NOMO-1 (cell line): ENCODE data around the gene ASS1.

Experiments
- DNase-seq, 2 experiments: peaks; one replicate each; lab custom pipeline; 2025; ENCODE audit not compliant: unreplicated experiment in 2 of 2; lab: John Stamatoyannopoulos, UW

ASS1 gene

DNA sequence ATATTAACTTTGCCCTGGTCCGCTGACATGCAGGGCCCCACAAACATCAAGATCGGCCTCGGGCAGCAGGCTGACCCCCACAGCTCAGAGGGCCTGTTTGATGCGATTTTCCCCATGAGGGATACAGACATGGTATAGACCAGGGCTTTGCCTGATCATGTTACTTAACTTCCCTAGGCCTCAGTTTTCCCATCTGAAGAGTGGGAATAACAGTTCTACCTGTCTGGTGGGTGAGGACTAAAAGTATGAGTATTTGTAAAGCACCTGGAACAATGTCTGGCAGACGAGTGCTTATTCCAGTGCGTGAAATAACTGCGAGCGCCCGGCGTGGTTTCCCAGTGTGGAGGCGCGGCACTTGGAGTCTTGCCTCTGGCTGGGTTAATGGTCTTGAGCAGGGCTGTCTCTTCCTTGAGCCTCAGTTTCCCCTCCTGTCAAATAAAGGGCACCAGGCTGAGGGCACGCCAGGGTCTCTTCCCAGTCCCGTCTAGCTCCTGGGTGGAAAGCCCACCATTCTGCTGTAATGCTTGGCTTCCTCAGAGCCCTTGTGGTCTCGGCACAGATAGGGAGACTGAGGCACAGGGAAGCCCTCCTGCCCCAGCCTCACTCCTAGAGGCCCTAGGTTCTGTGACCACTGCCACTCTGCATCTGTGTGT is 47.2 kb downstream of the ASS1 start:
- no peak for DNase-seq

DNA sequence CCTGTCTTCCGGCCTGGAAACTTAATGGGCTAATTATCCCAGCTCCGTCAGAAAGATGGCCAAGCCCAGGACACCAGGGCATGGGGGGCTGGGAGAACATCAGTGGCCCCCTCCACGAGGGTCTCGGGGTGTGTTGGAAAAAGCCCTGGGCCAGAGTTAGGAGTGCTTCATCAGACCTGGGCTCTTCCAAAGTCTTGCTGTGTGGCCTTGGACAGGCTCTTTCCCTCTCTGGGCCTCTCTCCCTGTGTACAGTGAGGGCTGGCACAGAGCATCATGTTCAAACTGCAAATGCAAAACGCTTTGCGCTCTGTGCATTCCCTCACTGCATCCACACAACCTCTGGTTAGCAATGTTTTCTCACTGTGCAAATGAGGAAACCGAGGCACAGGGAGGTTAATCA is 48.3 kb downstream of the ASS1 start:
- no peak for DNase-seq

DNA sequence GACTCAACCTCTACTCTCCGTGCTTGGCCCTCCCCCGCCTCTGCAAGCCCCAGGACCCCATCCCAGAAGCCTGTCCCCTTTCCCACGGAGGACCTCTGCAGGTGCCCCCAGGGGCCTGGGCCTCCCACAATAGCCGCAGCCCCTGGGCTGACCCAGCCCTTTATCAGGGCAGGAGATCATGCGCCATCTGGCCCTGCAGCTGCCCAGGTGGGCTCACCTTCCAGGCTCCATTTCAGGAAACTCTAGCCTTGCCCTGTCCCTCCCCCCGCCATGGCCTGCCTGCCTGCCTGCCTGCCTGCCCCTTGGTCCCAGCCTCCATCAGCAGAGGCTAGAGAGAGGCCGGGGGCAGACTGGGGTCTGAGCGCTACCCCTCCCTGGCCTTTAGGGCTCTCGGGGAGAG is 48.7 kb downstream of the ASS1 start:
- no peak for DNase-seq

DNA sequence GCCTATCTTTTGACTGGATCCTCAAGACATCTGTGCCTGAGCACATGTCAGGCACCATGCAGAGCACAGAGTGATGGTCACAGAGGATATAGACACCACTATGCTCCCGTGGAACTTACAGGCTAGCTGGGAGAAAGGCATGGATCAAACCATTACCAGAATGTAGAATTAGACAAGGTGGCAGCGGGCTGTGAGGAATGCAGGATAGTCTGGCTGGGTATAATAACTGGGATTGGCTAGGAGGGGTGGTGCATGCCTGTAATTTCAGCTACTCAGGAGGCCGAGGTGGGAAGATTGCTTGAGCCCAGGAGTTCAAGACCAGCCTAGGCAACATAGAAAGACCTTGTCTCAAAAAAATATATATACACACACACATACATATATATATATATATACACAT is 50.3 kb downstream of the ASS1 start:
- no peak for DNase-seq

DNA sequence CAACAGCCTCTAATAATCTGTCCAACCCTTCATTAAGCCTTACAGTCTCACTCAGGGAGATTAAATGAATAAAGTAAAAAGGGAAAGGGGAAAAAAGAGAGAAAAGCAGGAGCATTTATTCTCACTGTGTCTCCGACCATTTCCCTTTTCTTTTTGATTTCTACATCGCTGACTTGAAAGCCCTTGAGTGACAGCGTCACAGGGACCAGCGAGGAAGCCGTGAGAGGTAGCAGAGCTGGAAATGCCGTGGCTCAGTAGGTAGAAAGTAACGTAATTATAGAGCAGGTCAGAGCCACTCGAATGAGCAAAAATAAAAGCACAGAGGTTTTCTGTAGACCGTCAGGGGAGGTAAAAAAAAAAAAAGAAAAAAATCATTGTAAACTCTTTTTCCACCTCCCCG is 52.4 kb downstream of the ASS1 start:
- DNase-seq, result no peak

DNA sequence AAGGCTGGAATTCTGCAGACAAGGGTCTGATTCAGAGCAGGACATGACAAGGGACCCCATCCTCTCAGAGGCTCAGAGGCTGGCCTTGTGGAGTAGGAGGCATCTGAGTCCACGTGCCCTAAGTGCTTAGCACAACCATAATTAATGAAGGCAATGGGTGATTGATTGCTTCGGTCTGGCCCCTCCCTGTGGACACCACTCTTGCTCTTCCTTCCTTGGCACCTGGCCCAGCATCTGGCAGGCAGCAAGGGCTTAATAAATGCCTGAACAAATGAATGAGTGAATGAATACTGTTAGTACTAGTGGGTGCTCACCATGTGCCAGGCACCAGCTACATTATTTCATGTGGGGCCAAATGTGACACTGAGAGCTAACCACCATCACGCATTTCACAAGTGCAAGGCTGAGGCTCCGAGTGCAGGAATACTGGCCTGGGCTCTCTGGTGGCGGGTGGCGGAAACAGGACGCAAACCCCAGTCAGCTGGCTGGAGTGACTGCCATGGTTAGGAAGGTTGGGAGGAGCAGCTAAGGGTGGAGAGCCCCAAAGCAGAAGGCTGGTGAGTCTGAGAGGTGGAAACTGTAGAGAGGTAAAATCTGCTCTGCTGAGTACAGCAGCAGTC is 53.6 kb downstream of the ASS1 start:
- no peak for DNase-seq

DNA sequence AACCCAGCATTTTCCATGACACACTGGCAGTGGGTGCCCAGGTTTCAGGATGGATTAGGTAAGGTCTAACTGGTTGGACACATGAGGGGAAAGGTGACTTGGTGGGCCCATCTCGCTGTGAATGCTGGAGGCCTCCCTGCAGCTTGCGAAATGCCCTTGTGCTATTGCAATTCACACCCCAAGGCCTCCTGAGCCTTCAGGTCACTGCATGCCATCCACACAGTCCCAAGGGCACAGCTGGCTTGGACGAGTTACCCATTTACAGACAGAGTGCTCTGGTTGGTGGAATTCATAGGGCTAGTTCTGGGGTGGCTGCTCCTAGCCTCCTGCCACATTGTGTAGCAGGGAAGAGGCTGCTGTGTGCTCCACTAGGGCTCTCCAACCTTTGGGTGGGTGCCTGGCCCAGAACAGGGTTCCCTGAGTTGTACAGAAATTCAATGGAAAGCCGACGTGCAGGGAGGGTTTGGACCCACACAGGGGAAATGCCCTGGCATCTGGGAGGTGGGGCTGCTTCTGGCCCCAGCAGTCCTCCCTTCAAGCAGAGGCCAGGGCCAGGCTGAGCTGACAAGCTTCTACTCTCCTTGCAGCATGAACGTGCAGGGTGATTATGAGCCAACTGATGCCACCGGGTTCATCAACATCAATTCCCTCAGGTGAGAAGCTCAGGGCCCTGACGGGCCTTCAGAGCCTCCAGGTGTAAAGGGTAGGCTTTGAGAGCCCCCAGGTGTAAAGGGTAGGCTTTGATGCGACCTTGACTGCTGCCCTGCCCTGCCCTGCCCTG is 54.3 kb downstream of the ASS1 start:
- no peak for DNase-seq

DNA sequence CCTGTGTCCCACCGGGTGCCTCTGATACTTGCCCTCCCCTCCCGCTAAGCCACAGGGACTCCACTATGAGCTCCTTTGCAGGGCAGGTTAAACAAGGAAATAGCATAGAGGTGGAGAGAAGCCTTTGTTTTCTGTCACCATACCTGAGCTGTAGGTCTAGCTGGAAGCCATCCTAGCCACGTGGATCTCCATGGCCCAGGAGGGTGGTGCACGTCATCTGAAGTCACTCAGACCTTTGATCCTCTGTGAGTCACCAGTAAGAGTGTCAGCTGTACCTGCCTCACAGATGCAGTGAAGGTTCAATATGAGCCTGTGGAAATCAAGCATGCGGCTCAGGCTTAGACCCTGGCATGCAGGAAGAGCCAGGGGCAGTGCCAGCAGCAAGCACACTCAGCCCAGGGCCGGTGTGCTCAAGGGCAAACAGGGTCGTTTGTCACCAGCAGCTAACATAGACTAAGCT is 55.1 kb downstream of the ASS1 start:
- DNase-seq, result no peak

DNA sequence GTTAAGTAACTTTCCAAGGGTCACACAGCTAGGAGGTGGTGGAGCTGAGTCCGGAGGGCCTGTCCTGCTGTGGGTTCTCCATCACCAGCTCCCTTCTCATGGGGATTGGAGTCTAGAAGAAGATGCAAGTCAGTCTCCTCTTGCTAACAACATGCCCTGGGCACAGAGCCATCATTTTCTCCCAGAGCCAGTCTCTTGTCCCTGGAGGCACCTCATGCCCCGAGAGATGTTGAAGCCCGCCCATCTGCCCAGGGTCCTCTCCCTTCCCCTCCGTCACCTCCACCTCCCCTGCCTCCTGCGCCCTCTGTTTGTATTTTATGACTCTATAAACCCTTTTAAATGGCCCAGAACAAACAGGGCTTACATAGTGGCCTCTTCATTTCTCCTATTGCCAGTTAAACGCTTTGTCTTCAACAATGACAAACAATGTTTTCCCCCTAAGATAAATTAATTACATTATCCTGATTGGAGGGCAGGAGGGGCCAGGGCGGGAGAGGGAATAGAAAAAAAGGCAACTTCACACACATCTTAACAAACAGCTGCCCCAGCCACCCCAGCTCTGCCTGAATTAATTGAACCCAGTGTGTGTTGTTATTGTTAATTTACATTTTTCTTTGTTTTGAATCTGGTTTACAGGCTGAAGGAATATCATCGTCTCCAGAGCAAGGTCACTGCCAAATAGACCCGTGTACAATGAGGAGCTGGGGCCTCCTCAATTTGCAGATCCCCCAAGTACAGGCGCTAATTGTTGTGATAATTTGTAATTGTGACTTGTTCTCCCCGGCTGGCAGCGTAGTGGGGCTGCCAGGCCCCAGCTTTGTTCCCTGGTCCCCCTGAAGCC is 55.8 kb downstream of the ASS1 start:
- DNase-seq, result no peak

DNA sequence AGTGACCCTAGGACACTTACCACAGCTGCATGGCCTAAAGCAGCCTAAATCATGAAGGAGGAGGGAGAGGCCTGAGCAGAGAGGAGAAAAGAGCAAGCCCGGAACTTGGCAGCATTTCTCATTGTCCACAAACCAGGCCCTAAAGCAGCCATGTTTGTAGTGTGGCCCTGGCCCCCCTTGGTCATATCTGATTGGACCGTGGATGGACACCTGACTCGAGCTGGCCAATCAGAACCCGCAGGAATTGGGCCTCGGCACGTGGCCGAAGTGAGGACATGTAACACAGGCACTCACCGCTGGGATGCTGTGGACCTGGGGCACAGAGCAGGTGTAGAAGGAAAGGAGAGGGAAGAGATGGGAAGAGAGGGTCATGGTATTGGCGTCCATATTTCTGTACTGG is 56.9 kb downstream of the ASS1 start:
- no peak for DNase-seq

DNA sequence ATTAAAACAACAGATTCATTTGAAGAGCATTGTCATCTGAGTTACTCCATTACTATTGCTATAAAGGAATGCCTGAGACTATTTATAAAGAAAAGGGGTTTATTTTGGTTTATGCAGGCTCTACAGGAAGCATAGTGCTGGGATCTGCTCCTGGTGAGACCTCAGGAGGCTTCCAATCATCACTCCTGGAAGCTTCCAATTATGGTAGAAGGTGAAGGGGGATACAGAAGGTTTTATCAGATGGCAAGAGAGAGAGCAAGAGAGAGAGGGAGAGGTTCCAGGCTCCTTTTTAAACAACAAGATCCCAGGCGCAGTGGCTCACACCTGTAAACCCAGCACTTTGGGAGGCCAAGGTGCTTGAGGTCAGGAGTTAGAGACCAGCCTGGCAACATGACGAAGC is 63.5 kb downstream of the ASS1 start:
- DNase-seq, result no peak

DNA sequence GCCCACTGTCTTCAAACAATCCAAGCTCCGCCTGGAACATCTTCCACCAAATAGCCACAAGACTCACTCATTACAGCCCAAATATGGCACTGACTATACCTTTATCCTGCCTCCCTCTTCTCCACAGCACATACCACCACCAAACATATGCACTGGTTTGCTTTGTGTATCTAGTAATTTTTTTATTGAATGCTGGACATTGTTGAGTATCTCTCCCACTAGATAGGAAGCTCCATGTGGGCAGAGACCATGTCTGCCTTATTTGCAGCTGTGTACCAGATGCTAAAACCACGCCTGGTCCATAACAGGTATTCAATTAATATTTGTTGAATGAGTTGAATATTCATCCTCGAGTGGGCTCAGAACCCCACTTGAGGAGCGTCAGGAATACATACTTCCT is 67.4 kb downstream of the ASS1 start:
- no peak for DNase-seq

DNA sequence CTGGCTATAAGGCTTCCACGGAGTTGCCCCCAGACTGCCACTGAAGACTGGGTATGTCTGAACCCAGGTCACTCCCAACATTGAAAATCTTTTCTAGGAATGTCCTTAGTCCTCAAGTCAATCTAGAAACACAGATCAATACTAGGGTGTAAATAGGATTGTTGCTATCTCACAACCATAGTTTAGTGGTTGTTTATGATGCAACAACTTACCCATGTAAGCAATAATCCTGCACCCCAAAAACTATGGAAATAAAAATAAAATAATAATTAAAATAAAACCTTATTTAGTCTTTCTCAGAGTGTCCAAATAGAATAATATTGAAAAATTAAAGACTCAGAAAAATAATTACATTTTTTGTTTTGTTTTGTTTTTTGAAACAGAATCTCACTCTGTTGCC is 68.3 kb downstream of the ASS1 start:
- DNase-seq, result no peak

DNA sequence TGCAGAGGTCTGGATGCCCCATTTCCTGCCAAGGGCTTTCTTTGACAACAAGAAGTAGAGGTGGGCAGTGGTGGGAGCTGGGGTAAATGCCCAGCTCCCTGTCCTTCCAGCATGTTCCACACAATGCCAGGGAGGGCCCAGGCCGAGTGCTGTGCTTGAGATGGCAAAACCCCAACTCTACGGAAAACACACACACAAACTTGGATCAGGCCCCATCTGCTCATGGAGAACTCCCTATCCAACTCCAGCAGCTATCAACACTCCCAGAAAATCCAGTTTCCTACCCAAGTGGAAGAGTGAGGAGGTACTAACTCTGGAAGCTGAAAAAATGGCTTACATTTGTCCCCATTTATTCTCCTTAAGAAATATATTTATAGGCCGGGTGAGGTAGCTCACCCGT is 73.5 kb downstream of the ASS1 start:
- DNase-seq, result no peak

DNA sequence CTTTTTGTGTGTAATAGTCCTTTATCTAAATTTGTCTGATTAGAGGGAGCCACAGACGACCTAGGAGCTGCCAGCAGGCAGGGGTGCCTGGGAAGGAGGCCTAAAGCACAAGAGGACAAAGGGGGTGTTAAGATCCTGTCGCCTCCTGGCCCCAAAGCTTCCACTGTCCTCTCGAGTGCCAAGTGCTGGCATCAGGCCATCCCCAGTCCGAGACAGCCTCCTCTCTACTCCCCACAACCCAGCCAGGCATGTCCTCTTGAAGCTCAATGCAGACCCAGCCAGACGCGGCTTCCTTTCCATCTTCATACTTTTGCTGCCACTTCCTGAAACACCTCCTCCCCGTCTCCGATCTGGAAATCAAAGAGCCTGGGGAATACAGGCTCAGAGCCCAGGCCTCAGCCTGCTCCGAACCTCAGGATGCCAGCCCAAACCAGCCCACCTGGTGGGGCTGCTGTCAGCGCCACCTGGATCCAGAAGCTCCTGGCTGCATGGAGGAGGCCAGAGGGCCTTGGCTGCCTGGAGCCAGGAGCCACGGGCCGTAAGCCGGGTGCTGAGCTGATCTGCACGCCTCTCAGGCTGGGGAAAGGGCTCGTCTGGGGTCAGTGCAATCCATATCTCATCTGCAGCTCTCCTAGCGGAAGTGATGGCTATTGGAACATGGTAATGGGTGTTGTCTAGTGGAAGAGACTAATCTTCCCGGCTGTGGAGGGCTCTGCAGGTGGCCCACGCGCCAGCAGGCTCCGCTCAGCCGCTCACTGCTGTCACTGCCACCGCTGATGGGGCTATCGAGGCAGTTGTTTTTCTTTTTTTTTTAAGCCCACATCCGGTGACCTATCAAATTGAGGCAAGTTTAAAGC is 74.4 kb downstream of the ASS1 start:
- DNase-seq, result no peak

DNA sequence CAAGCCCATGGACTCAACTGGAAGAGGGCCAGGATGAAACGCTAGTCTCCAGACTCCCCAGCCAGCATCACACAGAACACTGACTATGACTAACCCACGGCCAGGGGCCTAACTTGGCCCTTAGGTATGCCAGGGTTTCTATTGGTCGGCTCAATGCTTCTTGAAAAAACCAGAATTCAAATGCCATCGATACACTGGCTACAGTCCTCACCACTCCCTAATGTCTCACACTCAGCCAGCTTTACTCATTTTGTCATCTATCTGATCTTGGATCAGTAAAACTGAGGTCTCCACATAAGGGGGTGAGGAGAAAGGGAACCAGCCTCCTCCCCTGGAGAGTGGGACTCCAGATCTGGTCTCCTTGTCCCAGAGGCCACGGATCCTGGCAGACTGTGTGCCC is 75.2 kb downstream of the ASS1 start:
- DNase-seq, result no peak

DNA sequence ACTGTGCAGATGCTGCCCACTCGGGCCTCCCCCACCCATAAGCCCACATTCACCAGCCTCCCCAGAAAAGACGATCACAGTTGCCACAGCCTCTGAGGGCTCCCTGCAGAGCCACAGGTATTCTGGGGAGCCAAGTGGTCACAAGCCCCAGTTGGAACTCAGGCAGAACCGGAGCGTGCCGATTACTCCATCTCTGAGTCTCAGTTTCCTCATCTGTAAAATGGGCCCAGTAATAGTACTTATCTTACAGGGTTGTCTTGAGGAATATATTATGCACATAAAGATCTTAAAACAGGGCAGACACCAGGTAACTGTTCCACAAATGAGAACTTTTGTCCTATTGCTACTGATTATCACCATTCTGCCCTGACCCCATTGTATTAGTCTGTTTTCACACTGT is 77.0 kb downstream of the ASS1 start:
- no peak for DNase-seq

DNA sequence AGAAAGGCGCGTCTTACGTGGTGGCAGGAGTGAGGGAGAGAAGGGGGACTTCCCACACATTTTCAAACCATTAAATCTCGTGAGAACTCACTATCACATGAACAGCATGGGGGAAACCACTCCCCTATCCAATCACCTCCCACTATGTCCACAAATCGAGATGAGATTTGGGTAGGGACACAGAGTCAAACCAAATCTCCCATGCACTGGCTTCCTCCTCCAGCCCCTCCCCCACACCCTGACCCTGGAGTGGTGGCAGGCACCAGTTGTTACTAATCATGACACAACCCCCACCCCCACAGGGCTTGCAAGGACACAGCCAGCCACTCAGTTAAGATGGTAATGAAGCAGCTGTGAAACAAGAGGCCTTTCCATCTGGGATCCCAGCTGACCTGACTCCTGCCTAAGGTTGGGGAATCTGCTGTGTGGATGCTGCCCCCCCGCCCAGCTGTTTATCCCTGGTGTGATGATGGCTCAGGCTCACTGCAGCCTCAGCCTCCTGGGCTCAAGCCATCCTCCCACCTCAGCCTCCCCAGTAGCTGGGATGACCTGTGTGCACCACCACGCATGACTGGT is 77.6 kb downstream of the ASS1 start:
- no peak for DNase-seq

DNA sequence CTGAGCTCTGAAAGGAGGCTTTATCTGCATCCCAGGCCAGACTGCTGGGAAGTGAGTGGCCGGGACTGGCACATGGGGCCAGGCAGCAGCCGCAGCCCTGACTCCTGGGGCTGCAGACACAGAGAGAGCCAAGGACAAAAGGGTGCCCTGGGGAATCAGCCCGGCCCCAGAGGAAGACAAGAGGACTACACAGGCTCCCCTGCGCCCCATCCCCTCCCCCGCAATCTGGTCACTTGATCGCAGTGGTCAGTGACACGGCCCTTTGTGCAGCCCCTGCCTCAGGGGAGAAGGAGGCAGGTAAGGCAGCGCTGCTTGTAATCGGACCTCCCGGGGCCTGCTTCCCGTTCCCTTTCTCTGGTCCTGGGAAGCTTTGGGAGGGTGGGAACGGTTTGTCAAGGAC is 79.2 kb downstream of the ASS1 start:
- no peak for DNase-seq
